ENCODE results near the gene KCNQ1. TPM values are rescaled to one million over a fixed set of nuclear protein-coding genes. Genes with fewer than 3 reads are reported as not detected.

KCNQ1 gene
- total RNA-seq, 2 donors from 2014 or later: 33.5 to 39.7 TPM

DNA sequence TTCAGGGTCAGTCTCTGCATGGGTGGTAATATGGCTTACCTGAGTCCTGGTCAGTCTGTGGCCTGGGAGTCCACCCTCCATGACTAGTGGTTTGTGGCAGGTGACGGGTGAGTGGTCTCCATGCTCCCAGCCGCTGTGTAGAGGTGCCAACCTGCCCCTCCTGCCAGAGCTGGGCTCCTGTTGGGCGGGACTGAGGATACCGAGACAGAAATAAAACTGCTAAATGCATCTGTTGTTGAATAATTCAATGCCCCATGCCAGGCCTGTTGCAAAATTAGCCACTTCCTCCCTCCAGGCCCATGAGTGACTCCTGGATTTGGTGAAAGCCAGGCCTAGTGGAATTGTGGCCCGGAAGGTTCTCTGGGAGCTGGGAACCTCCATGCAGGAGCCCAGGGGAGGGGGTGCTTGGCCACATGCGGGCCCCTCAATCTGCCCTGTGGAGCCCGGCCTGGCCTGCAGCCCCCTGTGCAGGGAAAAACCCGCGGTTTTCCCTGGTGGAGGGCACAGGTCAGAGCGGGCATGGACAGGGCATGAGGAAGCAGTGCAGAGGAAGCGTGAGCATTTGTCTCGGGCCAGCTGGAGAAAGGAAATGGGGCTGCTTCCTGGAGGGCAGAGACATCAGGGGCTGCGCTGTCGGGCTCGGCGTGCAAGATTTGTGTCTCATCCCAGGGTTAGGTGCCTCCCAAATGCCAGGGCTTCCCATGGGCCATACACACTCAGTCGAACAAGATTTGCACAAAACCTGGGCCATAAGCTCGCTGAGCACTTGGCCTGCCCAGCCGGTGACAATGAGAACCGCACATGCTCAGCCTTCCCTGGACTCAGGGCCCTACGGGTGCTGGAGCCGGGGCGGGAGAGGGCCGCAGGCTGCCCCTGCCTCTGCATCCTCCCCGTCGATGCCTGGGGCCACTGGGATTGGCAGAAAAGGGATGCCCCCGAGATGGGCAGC lies 66.9 kb downstream of the KCNQ1 start:
- ATAC-seq: peak; percentile 33 to 44

GRCh38 chr11:2512431-2513407 lies 67.9 kb downstream of the KCNQ1 start:
- DNase-seq (peak; percentile 18), ATAC-seq (no peak)
- intact Hi-C loops (cut with DNase I): no loop called here

More for the DNA sequence above, 66.9 kb downstream of the KCNQ1 start:
- intact Hi-C loops (cut with DNase I): no loop called here
- peak; percentile 39 for DNase-seq

DNA sequence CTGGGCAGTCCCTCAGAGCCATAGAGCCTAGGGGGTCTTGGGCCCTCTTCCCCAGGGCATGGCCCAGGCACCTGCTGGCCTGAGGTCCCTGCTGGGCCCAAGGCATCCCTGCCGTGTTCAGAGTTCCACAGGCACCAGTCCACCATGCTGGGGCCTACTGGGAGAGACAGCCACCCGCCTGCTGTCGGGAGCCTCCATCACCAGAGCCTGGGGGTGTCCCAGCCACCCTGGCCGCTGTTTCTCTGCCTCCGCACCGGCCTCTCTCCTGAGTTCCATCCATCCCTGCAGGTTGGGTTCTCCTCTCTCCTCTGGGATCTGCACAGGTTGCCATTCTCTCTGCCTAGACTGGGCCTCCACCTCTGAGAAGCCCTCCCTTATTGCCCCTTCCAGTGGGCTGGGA lies 68.6 kb downstream of the KCNQ1 start:
- DNase-seq (peak; percentile 10), ATAC-seq (no peak)
- intact Hi-C loops (cut with DNase I): no loop called here

- peak; percentile 34 for DNase-seq
- intact Hi-C loops (cut with DNase I): loop anchor here in 1 of 2 donors (5.0 kb wide), 1 partner anchor 73 kb away; the partner anchor contains the start of gene TRPM5
- ATAC-seq: peak; percentile 47 to 56
These were observed 70.8 kb downstream of the KCNQ1 start for GRCh38 chr11:2515401-2516275.

GRCh38 chr11:2516276-2517015 lies 71.6 kb downstream of the KCNQ1 start:
- no peak for ATAC-seq
- peak; percentile 4 for DNase-seq
- intact Hi-C loops (cut with DNase I): loop anchor here in 1 of 2 donors (5.0 kb wide), 1 partner anchor 74 kb away; the partner anchor contains the start of gene TRPM5

- peak; percentile 15 for DNase-seq
- intact Hi-C loops (cut with DNase I): loop anchor here in 1 of 2 donors (5.0 kb wide), 1 partner anchor 75 kb away; the partner anchor contains the start of gene TRPM5
- ATAC-seq: no peak
These were observed 72.2 kb downstream of the KCNQ1 start for GRCh38 chr11:2517016-2517385.

GRCh38 chr11:2517386-2518064 lies 72.7 kb downstream of the KCNQ1 start:
- DNase-seq (peak; percentile 8), ATAC-seq (no peak)
- intact Hi-C loops (cut with DNase I): loop anchor here in 1 of 2 donors (5.0 kb wide), 1 partner anchor 75 kb away; the partner anchor contains the start of gene TRPM5

DNA sequence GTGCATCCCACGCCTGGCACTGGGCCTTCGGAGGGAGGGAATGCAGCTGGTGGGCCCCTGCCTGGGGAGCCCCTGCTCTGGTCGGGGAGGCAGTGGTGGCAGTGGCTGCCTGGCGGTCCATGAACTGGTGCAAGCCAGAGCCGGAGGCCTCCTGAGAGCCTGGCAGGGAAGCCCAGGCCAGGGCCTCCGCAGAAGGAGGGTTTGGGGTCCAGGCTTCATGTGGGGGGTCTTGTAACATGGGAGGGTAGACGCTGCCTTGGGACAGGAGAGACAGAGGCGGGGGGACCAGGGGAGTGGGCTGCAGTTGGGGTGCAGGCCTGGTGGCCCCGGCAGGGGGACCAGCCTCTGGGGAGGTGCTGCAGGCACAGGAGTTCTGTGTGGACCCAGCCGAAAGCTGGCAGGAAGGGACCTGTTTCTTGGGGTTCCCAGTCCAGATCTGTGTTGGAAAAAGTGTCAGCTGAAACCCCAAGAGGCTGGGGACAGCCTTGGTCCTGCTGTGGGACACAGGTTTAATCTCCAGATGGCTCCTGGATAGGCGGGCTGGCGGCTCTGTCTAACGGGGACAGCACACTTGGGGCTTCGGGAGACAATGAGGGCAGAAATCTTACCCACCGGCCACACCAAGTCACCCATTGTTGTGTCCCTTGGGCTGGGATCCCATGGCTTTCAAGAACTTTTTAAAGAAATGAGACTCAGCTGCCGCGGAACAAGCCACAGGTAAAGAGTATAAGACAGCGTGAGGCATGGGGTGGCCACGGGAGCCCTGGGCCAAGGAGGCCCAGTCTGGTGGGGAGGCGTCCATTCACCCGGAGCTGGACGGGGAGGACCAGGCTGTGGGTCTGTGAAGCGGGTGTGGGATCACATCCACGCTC lies 73.5 kb downstream of the KCNQ1 start:
- DNase-seq: peak; percentile 15
- intact Hi-C loops (cut with DNase I): loop anchor here in 1 of 2 donors (5.0 kb wide), 1 partner anchor 76 kb away; the partner anchor contains the start of gene TRPM5
- ATAC-seq: no peak

GRCh38 chr11:2518983-2519340 lies 74.2 kb downstream of the KCNQ1 start:
- no peak for ATAC-seq
- peak; percentile 3 for DNase-seq
- intact Hi-C loops (cut with DNase I): loop anchor here in 1 of 2 donors (5.0 kb wide), 1 partner anchor 77 kb away; the partner anchor contains the start of gene TRPM5

DNA sequence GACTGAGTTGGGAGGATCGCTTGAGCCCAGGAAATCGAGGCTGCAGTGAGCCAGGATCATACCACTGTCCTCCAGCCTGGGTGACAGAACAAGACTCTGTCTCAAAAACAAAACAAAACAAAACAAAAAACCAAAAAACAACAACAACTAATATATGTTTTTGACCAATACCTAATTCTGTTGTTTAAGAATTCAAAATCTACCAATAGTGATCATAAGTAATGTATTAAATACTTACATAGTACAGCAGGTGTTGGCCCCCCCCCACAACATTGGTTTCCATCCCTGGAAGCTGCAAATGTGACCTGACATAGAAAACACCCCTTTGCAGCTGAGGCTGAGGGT lies 74.7 kb downstream of the KCNQ1 start:
- no peak for DNase-seq
- no peak for ATAC-seq
- intact Hi-C loops (cut with DNase I): loop anchor here in 1 of 2 donors (5.0 kb wide), 1 partner anchor 77 kb away; the partner anchor contains the start of gene TRPM5

DNA sequence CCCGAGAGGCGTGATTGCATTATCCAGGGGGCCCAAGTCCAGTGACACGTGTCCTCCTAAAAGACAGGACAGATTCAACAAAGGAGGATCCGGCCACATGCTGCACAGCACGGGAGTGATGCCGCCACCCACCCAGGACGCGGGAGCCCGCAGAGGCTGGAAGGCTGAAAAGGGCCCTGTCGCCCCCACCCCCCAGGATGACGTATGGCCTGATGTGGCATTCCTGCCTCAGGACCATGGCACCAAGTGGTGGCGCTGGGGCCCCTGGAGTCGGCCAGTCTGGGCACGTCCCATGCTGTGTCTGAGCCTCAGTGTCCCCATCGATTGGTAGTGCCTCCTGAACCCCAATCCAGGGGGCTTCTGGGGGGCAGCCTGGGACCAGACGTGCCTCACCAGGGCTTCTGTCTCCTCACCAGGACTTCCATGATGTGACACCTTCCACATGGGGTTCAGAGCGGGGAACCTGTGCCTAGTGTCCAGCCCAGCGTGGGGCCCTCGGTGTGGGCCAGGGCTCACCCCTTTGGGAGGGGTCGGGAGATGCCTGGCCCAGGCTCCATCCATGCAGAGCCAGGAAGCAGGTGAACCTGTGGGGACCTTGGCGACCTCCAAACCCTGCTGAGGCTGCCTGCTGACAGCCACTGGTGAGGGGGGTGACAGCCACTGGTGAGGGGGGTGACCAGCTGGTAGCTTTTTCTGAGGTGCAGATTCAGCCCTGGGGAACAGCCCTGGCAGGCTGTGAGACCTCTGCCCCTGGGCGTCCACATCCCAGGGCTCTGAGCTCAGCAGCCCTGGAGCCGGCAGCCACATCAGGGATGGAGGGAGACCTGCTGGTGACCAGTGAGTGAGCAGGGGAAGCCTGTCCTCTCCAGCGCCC lies 75.3 kb downstream of the KCNQ1 start:
- intact Hi-C loops (cut with DNase I): loop anchor here (5.0 to 10.0 kb wide), 3 partner anchors 78 to 315 kb away; partner anchors contain the start of genes C11orf21 (in 2 of the 2), TSPAN32 (in 2 of the 2) and TRPM5 (in 1 of the 2)
- peak; percentile 11 for DNase-seq
- ATAC-seq: no peak

DNA sequence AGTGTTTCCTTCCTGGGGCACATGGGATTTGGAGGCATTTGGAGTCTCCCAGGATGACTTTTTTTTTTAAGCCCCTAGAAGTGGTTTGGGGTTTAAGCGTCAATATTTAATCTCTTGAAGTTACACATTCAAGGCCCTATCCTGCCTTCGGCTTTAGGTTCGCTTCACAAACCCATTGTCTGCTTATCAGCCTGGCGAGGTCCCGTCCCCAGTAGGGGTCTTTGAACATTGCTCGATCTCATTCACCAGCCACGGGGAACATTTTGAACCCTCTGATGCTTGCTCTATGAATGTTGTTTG lies 75.9 kb downstream of the KCNQ1 start:
- no peak for ATAC-seq
- intact Hi-C loops (cut with DNase I): loop anchor here (10.0 kb wide), 2 partner anchors 216 to 316 kb away; partner anchors contain the start of genes C11orf21 (in 2 of the 2) and TSPAN32 (in 2 of the 2)
- DNase-seq: no peak

- ATAC-seq (no peak), DNase-seq (peak; percentile 9)
- intact Hi-C loops (cut with DNase I): loop anchor here (10.0 kb wide), 2 partner anchors 216 to 316 kb away; partner anchors contain the start of genes C11orf21 (in 2 of the 2) and TSPAN32 (in 2 of the 2)
These were observed 76.4 kb downstream of the KCNQ1 start for GRCh38 chr11:2521081-2521732.
